ENCODE measurements around the gene CH25H. TPM values are rescaled to one million over a fixed set of nuclear protein-coding genes. Genes with fewer than 3 reads are reported as not detected.
"Not testable (repeated sequence)": the region's sequence is repeated elsewhere in the genome, so short reads cannot be mapped to it uniquely, and the experiment has no call there.

Gene CH25H
- total and polyA plus RNA-seq, 7 experiments from 2014 or later = 0.11 to 0.34 TPM; not detected in 5

DNA sequence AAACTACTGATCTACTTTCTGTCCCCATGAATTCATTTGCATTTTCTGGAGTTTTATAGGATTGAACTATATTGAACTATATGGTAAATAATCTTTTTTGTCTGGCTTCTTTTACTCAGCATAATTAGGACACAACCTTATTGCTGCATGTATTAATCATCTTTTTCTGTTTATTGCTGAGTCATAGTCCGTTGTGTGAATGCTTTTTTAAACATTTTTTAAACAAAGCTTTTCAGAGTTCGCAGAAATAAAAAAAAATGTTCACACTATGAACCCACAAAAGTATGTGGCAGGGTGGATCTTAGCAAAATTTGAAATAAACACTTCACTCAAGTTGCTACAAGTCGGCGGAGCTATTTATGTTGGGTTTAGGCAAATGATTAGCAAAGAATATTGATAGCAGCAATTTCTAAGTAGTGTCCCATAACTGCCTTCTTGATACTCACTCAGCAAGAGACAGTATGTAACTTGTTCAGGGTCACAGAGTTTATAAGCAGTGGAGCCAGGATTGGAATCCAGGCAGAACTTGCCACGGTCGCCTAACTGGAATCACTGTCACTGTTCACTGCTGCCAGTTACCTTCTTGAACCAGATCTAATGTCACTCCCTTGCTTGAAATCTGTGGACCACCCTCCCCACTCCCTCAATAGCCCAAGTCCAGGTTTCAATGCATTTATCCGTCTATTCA is 5.6 kb downstream of the CH25H start:
- intact Hi-C loops (cut with micrococcal nuclease) = no loop called here
- H3K4me1 ChIP-seq (ENCODE audit: control insufficient read depth in 2 of 2, insufficient read depth in 2 of 2, low read length in 2 of 2) = no peaks in the 10 kb centered on the region
- H3K4me1 Mint-ChIP-seq = peaks cover 2 to 5% (median 4%) of the 10 kb centered on the region in 7 donors
- peaks cover 0 to 4% of the 10 kb centered on the region in 2 donors for H3K27me3 ChIP-seq (ENCODE audit: control insufficient read depth in 2 of 2, insufficient read depth in 2 of 2, low read length in 2 of 2)
- peaks cover 0 to 20% (median 13%) of the 10 kb centered on the region in 5 donors for H3K27me3 Mint-ChIP-seq
- CTCF ChIA-PET = interaction anchor here (0.7 to 1.0 kb wide), 2 partner anchors 172 to 269 kb away, joined by 3 to 4 read pairs; no protein-coding TSS in a partner anchor
- no peaks in the 10 kb centered on the region for H3K36me3 Mint-ChIP-seq
- no peaks in the 10 kb centered on the region for H3K36me3 ChIP-seq (ENCODE audit: control insufficient read depth in 2 of 3, insufficient read depth in 3 of 3, low read length in 3 of 3)
- DNase-seq (no peak), ATAC-seq (no peak)
- H3K4me3 Mint-ChIP-seq = no peak overlapping the region
- H3K9me3 ChIP-seq (ENCODE audit: control insufficient read depth in 2 of 3, low read length in 3 of 3) = no peaks in the 10 kb centered on the region
- H3K27ac ChIP-seq (ENCODE audit: low read depth, low read length) = no peak overlapping the region
- H3K9me3 Mint-ChIP-seq = no peaks in the 10 kb centered on the region
- no peak overlapping the region for H3K4me3 ChIP-seq (ENCODE audit: low read length)
- H3K27ac Mint-ChIP-seq = no peak overlapping the region
- POLR2A ChIA-PET = no interaction called here

DNA sequence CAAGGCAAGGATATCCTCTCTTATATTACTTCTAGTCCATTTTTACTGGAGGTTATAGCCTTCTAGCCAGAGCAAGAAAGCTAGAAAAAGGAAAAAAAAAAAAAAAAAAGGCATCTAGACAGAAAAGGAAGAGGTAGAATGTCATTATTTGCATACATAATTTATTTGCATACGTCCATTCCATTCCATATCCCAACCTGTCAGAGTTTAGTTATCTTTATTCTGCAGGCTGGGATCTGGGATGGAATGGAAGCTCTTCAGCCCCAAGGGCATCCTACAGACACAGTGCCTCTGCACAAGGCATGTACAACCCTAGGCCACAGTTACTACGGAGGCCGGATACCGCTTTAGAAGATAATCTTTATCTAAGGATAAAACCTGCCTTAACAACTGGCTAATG is 9.6 kb downstream of the CH25H start:
- CTCF ChIA-PET = no interaction called here
- Histone ChIP-seq H3K36me3 (ENCODE audit: control insufficient read depth in 2 of 3, insufficient read depth in 3 of 3, low read length in 3 of 3) (no peaks in the 10 kb centered on the region), H3K27me3 (ENCODE audit: control insufficient read depth in 2 of 2, insufficient read depth in 2 of 2, low read length in 2 of 2) (no peaks in the 10 kb centered on the region), H3K9me3 (ENCODE audit: control insufficient read depth in 2 of 3, low read length in 3 of 3) (no peaks in the 10 kb centered on the region), H3K4me3 (ENCODE audit: low read length) (no peak overlapping the region), H3K27ac (ENCODE audit: low read depth, low read length) (no peak overlapping the region), H3K4me1 (ENCODE audit: control insufficient read depth in 2 of 2, insufficient read depth in 2 of 2, low read length in 2 of 2) (no peaks in the 10 kb centered on the region)
- Mint-ChIP-seq H3K9me3 (no peaks in the 10 kb centered on the region), H3K27ac (no peak overlapping the region), H3K36me3 (no peaks in the 10 kb centered on the region), H3K4me3 (no peak overlapping the region), H3K4me1 (peaks cover 0 to 6% (median 0%) of the 10 kb centered on the region in 7 donors), H3K27me3 (peaks cover 0 to 29% (median 10%) of the 10 kb centered on the region in 5 donors)
- intact Hi-C loops (cut with micrococcal nuclease) = no loop called here
- DNase-seq = no peak
- no peak for ATAC-seq
- POLR2A ChIA-PET = no interaction called here

DNA sequence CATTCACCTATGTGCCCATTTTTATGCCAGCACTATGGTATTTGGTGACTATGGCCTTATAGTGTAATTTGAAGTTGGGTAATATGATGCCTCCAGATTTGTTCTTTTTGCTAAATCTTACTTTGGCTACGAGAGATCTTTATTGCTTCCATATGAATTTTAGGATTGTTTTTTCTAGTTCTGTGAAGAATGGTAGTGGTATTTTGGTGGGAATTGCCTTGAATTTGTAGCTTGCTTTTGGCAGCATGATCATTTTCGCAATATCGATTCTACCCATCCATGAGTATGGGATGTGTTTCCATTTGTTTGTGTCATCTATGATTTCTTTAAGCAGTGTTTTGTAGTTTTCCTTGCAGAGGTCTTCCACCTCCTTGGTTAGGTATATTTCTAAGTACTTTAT is 15.8 kb downstream of the CH25H start:
- H3K36me3 Mint-ChIP-seq; H3K4me1 ChIP-seq (ENCODE audit: control insufficient read depth in 2 of 2, insufficient read depth in 2 of 2, low read length in 2 of 2); POLR2A ChIA-PET; H3K27me3 ChIP-seq (ENCODE audit: control insufficient read depth in 2 of 2, insufficient read depth in 2 of 2, low read length in 2 of 2); H3K4me3 Mint-ChIP-seq; intact Hi-C loops (cut with micrococcal nuclease); H3K4me1 Mint-ChIP-seq; H3K27ac ChIP-seq (ENCODE audit: low read depth, low read length); H3K36me3 ChIP-seq (ENCODE audit: control insufficient read depth in 2 of 3, insufficient read depth in 3 of 3, low read length in 3 of 3); H3K9me3 ChIP-seq (ENCODE audit: control insufficient read depth in 2 of 3, low read length in 3 of 3); ATAC-seq; H3K27ac Mint-ChIP-seq; CTCF ChIA-PET; H3K4me3 ChIP-seq (ENCODE audit: low read length); H3K9me3 Mint-ChIP-seq; DNase-seq: not testable (repeated sequence)
- H3K27me3 Mint-ChIP-seq = peaks cover 0 to 38% (median 16%) of the 10 kb centered on the region in 5 donors

DNA sequence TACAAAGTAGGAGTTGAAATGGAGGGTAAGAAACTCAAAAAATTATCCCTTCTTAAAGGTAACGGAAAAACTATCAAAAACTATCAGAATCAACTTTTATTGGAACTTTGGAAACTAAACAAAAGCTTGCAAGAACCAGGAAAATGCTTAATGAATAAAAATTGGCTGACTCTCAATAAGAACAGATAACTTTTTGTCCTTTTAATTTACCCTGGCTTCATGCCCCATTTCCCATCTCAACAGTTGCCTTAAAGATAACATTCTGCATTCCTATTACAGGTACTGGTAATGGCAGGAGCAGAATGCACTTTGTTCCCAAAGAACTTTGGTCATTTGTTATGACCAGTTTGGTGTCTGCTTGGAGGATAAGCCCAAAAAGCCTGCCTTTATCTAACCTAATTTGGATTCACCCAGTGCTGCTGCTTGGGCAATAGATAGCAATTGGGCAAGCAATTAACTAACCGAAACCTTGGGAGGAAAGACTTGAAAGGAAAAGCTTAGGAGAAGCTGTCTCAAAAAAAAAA is 17.8 kb downstream of the CH25H start:
- Mint-ChIP-seq H3K4me1 (peaks cover 0 to 6% (median 0%) of the 10 kb centered on the region in 7 donors), H3K27me3 (peaks cover 0 to 44% (median 16%) of the 10 kb centered on the region in 5 donors), H3K36me3 (no peaks in the 10 kb centered on the region), H3K27ac (no peak overlapping the region), H3K4me3 (no peak overlapping the region), H3K9me3 (peaks cover 0 to 4% (median 0%) of the 10 kb centered on the region in 11 donors)
- no peak for ATAC-seq
- CTCF ChIA-PET = interaction anchor here (0.7 to 0.8 kb wide), 2 partner anchors 28 to 398 kb away, joined by 3 to 4 read pairs; no protein-coding TSS in a partner anchor
- H3K27me3 ChIP-seq (ENCODE audit: control insufficient read depth in 2 of 2, insufficient read depth in 2 of 2, low read length in 2 of 2) = no peaks in the 10 kb centered on the region
- no peaks in the 10 kb centered on the region for H3K36me3 ChIP-seq (ENCODE audit: control insufficient read depth in 2 of 3, insufficient read depth in 3 of 3, low read length in 3 of 3)
- intact Hi-C loops (cut with micrococcal nuclease) = no loop called here
- no peak overlapping the region for H3K27ac ChIP-seq (ENCODE audit: low read depth, low read length)
- H3K4me3 ChIP-seq (ENCODE audit: low read length) = no peak overlapping the region
- POLR2A ChIA-PET = no interaction called here
- no peaks in the 10 kb centered on the region for H3K4me1 ChIP-seq (ENCODE audit: control insufficient read depth in 2 of 2, insufficient read depth in 2 of 2, low read length in 2 of 2)
- DNase-seq = no peak
- H3K9me3 ChIP-seq (ENCODE audit: control insufficient read depth in 2 of 3, low read length in 3 of 3) = peaks cover 0 to 3% (median 0%) of the 10 kb centered on the region in 3 experiments

DNA sequence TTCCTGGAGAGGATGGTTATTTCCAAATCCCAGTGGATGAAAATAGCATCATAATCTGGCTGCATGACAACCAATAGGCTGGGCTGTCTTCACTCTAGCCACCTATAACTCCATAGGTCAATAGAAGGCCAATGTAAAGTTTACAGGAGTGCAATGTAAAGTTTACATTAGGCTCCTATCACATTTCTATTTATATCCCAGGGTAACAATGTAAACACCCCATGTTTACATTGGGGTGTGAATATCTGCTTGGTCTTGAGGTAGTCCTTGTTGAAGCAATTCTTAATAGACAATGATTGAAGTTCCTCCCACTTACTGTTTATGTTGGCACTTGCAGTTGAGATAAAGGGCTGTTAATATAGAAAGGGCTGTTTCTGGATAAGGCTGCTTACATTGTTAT is 21.5 kb downstream of the CH25H start:
- Mint-ChIP-seq H3K36me3 (no peaks in the 10 kb centered on the region), H3K9me3 (peaks cover 0 to 5% (median 0%) of the 10 kb centered on the region in 11 donors), H3K27me3 (peaks cover 0 to 46% (median 5%) of the 10 kb centered on the region in 5 donors), H3K4me1 (no peaks in the 10 kb centered on the region), H3K4me3 (no peak overlapping the region), H3K27ac (no peak overlapping the region)
- CTCF ChIA-PET = no interaction called here
- intact Hi-C loops (cut with micrococcal nuclease) = no loop called here
- Histone ChIP-seq H3K36me3 (ENCODE audit: control insufficient read depth in 2 of 3, insufficient read depth in 3 of 3, low read length in 3 of 3) (no peaks in the 10 kb centered on the region), H3K4me3 (ENCODE audit: low read length) (no peak overlapping the region), H3K27ac (ENCODE audit: low read depth, low read length) (no peak overlapping the region), H3K27me3 (ENCODE audit: control insufficient read depth in 2 of 2, insufficient read depth in 2 of 2, low read length in 2 of 2) (no peaks in the 10 kb centered on the region), H3K4me1 (ENCODE audit: control insufficient read depth in 2 of 2, insufficient read depth in 2 of 2, low read length in 2 of 2) (no peaks in the 10 kb centered on the region), H3K9me3 (ENCODE audit: control insufficient read depth in 2 of 3, low read length in 3 of 3) (peaks cover 0 to 3% (median 0%) of the 10 kb centered on the region in 3 experiments)
- DNase-seq = no peak
- POLR2A ChIA-PET = no interaction called here
- no peak for ATAC-seq

DNA sequence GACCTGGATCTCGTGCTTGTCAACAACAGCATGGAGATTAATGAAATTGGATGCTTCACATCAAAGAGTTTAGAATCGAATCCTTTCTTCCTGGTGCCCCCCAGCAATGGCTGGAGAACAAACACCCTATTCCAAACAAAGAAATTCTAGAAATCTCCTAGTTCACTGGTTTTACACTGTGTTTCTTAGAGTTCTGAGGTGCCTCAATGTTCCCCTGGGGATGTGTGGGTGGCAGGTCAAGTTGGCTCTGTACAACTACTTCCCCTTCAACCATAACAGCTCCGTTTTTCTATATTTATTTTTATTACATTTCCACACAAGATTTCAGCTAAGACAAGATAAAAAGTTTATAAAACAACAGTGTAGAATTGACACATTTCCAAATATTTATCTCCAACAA is 22.5 kb downstream of the CH25H start:
- no peaks in the 10 kb centered on the region for H3K27me3 ChIP-seq (ENCODE audit: control insufficient read depth in 2 of 2, insufficient read depth in 2 of 2, low read length in 2 of 2)
- Mint-ChIP-seq H3K27me3 (peaks cover 0 to 42% (median 5%) of the 10 kb centered on the region in 5 donors), H3K4me3 (no peak overlapping the region), H3K9me3 (peaks cover 0 to 5% (median 0%) of the 10 kb centered on the region in 11 donors), H3K36me3 (no peaks in the 10 kb centered on the region), H3K4me1 (no peaks in the 10 kb centered on the region), H3K27ac (no peak overlapping the region)
- H3K27ac ChIP-seq (ENCODE audit: low read depth, low read length) = no peak overlapping the region
- no peaks in the 10 kb centered on the region for H3K4me1 ChIP-seq (ENCODE audit: control insufficient read depth in 2 of 2, insufficient read depth in 2 of 2, low read length in 2 of 2)
- DNase-seq = no peak
- H3K9me3 ChIP-seq (ENCODE audit: control insufficient read depth in 2 of 3, low read length in 3 of 3) = peaks cover 0 to 3% (median 0%) of the 10 kb centered on the region in 3 experiments
- CTCF ChIA-PET = no interaction called here
- H3K4me3 ChIP-seq (ENCODE audit: low read length) = no peak overlapping the region
- H3K36me3 ChIP-seq (ENCODE audit: control insufficient read depth in 2 of 3, insufficient read depth in 3 of 3, low read length in 3 of 3) = no peaks in the 10 kb centered on the region
- ATAC-seq = no peak
- POLR2A ChIA-PET = no interaction called here
- intact Hi-C loops (cut with micrococcal nuclease) = no loop called here

DNA sequence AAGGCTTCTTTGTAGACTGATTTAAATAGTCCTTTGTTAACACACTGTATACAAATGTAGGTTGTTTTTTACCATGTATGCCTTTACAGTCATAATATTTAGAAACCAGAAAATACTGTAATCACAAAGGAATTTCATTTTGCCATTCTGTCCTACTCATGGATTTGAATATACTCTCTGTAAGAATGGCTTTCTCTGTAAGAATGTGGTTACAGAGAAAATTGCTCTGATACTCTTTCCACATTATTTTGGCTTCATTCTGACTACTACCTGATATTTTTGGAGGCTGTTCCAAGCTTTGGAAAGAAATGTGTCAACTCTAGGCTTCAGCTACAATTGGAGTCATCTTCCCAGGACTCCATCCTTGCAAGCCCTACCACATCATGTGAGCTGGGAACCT is 23.5 kb downstream of the CH25H start:
- no peaks in the 10 kb centered on the region for H3K36me3 Mint-ChIP-seq
- no peaks in the 10 kb centered on the region for H3K9me3 ChIP-seq (ENCODE audit: control insufficient read depth in 2 of 3, low read length in 3 of 3)
- H3K27me3 ChIP-seq (ENCODE audit: control insufficient read depth in 2 of 2, insufficient read depth in 2 of 2, low read length in 2 of 2) = no peaks in the 10 kb centered on the region
- DNase-seq (no peak), ATAC-seq (no peak)
- H3K27ac ChIP-seq (ENCODE audit: low read depth, low read length) = no peak overlapping the region
- no peaks in the 10 kb centered on the region for H3K4me1 ChIP-seq (ENCODE audit: control insufficient read depth in 2 of 2, insufficient read depth in 2 of 2, low read length in 2 of 2)
- H3K4me3 Mint-ChIP-seq = no peak overlapping the region
- intact Hi-C loops (cut with micrococcal nuclease) = no loop called here
- no peak overlapping the region for H3K4me3 ChIP-seq (ENCODE audit: low read length)
- peaks cover 0 to 37% (median 9%) of the 10 kb centered on the region in 5 donors for H3K27me3 Mint-ChIP-seq
- CTCF ChIA-PET = no interaction called here
- H3K36me3 ChIP-seq (ENCODE audit: control insufficient read depth in 2 of 3, insufficient read depth in 3 of 3, low read length in 3 of 3) = no peaks in the 10 kb centered on the region
- POLR2A ChIA-PET = no interaction called here
- no peaks in the 10 kb centered on the region for H3K4me1 Mint-ChIP-seq
- no peak overlapping the region for H3K27ac Mint-ChIP-seq
- peaks cover 0 to 5% (median 0%) of the 10 kb centered on the region in 11 donors for H3K9me3 Mint-ChIP-seq
